ENCODE results near the gene SPTB. TPM values are rescaled to one million over a fixed set of nuclear protein-coding genes. Genes with fewer than 3 reads are reported as not detected.

Gene SPTB
- total RNA-seq, 1 donor from 2014 or later = 0.23 TPM

DNA sequence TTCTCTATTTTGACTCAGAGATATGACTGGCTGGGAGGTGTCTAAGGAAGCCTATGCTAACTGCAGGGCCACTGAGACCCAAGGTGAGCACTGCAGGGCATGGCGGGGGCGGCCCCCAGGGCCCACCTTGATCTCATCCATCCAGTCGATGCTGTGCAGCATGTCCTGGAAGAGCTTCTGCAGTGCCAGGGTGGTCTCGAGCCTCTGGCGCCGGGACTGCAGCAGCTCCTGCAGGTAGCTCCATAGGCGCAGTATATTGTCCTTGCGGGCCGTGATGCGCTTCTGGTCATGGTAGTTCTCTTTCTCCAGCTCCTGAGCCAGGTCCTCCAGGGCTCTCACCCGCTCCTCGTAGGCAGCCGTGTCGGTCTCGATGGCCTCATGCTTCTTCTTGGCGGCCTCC, 84.5 kb downstream of the SPTB start:
- DNase-seq (ENCODE audit: extremely low read depth, low read depth, low spot score) = no peak

DNA sequence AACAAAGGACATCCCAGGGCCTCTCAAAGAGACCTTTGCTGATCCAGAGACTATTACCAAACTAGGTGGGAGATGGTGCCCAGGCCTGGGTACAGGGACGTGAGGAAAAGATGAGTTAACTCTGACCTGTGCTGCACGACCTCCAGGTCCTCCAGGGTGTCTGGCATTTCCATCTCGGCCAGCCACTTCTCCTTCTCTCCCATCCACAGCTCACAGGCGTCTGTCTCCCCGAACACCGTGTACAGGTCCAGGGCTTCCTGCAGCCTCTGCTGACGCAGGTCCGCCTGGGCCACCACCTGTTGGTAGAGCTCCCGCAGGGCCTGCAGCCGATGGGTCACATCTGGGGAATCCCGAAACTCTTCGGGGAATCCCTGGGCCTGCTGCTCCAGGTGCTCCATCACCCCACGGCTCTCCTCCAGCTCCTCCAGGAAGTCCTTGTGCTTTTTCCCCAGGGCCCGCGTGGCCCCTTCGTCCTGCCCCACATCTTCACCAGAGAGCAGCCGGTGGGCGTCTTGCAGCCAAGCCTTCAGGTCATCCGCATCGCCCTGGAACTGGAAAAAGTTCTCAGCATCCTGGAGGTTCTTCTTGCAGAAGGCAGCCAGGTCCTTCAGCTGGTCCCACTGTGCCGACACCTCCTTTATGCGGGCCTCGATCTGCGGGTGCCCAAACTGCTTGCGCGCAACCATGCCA, 86.7 kb downstream of the SPTB start:
- no peak for DNase-seq (ENCODE audit: extremely low read depth, low read depth, low spot score)

DNA sequence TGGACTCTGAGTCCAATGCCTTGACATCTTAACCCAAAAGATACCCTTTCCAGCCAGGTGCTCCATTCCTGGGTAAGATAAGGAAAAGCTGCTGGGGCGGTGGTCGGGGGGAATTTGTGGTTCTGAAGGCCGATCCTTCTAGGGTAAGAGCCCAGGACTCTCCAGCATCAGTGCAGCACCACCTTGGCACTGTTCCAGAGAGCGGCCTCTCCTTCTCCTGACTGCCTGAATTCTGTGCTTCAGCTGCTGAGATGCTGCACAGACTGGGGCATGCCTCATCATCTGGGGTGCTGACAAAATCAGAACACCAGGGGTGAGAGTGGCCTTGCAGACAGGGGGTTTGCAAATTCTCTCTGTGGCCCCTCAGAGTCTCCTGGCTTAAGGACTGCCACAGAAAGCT, 87.5 kb downstream of the SPTB start:
- no peak for DNase-seq (ENCODE audit: extremely low read depth, low read depth, low spot score)

DNA sequence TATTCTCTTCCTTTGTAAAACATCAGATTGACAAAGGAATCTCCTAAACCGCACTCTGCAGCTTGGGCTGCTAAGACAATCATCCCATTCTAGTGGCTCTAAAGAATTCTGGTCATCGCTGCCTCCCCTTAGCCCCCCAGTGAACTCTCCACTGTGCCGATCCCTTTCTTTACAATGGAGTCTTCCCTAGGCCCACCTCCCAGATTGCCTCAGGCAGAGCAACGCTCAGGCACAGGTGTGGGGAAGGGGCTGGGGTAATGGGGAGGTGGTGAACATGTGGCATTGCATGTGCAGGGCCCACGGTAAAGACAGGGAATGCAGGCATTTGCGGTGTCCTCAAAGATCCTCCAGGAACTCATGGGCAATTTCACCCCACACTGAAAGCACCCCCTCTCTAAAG, 89.2 kb downstream of the SPTB start:
- DNase-seq (ENCODE audit: extremely low read depth, low read depth, low spot score) = no peak

DNA sequence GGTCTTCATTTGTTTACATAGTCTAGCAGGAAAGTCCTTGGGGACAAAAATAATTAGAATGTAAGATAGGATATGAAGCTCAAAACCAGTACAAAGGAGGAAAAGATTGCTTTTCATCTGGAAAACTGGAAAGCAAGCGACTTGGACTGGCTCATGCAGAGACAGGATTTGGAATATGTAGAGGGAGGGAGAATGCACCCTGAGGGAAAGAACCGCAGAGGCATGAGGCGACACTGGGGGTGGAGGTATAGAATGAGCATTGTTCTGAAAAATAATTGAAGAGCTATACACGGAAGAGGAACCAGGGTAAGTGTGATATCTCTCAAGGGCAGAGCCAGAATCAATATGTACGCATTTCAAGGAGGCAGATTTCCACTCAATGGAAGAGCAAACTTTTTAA, 90.0 kb downstream of the SPTB start:
- DNase-seq (ENCODE audit: extremely low read depth, low read depth, low spot score) = no peak

- no peak for DNase-seq (ENCODE audit: extremely low read depth, low read depth, low spot score)
Observed at GRCh38 chr14:64788706-64789105, 91.0 kb downstream of the SPTB start.

DNA sequence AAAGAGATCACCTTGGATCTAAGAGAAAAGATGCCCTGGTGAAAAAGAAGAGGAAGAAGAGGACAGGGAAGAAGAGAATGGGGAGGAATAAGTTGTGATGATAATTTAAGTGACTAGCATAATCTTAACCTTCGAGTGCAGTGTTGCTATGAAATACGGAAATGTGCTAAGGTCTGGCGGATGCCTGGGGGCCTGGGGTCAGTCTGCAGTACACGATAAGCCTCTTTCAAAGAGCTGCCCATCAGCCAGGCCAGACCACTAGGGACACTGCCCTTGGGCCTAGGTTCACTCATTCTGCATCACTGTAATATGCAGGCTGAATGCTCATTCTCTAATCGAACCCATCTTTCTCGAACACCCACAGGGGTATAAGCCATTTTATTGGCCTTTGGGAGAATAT, 92.1 kb downstream of the SPTB start:
- DNase-seq (ENCODE audit: extremely low read depth, low read depth, low spot score) = no peak

- no peak for DNase-seq (ENCODE audit: extremely low read depth, low read depth, low spot score)
Observed at GRCh38 chr14:64786296-64787149, 93.2 kb downstream of the SPTB start.

- DNase-seq (ENCODE audit: extremely low read depth, low read depth, low spot score) = no peak
Observed at GRCh38 chr14:64784006-64784405, 95.7 kb downstream of the SPTB start.

GRCh38 chr14:64782196-64782595, 97.5 kb downstream of the SPTB start:
- DNase-seq (ENCODE audit: extremely low read depth, low read depth, low spot score) = no peak

- no peak for DNase-seq (ENCODE audit: extremely low read depth, low read depth, low spot score)
Observed at GRCh38 chr14:64779472-64779871, 100.2 kb downstream of the SPTB start.

GRCh38 chr14:64778104-64778754, 101.5 kb downstream of the SPTB start:
- DNase-seq (ENCODE audit: extremely low read depth, low read depth, low spot score) = no peak

GRCh38 chr14:64777461-64777860, 102.2 kb downstream of the SPTB start:
- DNase-seq (ENCODE audit: extremely low read depth, low read depth, low spot score) = no peak

DNA sequence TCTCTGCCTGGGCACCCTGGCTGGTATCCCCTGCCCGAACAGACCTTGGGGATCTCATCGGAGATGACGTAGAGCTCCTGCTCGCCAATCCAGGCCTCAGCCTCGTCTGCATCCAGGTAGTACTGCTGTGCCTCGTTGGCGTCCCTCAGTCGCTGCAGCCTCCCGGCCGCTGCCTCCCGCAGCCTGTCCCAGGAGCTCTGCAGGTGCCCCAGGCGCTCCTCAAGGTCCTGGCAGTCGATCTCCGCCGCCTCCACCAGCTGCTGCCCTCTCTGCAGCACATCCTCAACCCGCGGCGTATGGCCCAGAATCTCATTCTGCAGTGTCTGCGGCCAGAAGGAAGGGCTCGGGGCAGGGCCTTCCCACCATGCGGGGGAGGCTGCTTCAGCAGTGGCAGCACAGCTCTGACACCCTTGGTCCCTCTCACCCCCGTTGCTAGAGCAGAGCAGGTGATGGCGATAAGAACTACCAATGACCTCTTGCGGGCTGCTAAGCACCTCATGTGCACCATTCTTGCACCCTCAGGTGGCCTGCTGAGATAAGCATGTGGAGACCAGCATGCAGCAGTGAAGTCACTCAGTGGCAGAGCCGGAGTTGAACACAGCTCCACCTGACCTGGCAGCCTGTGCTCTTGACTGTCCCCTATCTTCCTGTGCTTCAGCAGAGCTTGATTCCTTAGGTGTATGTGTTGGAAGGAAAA, 104.5 kb downstream of the SPTB start:
- no peak for DNase-seq (ENCODE audit: extremely low read depth, low read depth, low spot score)

- no peak for DNase-seq (ENCODE audit: extremely low read depth, low read depth, low spot score)
Observed at GRCh38 chr14:64774272-64774671, 105.4 kb downstream of the SPTB start.

DNA sequence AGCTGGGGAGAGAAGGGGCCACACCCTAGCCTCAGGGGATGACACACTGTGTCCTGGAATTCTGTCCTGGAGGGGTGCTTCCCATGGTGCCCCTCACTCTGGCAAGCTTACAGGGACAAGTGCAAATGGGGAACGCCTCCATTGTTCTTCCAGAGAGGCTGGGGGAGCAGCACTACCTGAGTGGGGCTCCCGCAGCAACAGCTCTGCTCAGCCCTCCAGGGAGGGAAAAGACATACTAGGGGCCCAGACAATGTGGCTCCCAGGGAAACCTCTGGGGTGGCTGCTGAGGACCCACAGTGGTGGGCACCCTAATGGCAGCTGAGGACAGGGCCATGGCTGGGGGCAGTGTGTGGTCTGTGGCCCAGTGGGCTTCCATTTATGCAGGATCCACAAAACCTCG, 106.1 kb downstream of the SPTB start:
- DNase-seq (ENCODE audit: extremely low read depth, low read depth, low spot score) = no peak

- DNase-seq (ENCODE audit: extremely low read depth, low read depth, low spot score) = no peak
Observed at GRCh38 chr14:64773046-64773445, 106.7 kb downstream of the SPTB start.

GRCh38 chr14:64772397-64772950, 107.2 kb downstream of the SPTB start:
- no peak for DNase-seq (ENCODE audit: extremely low read depth, low read depth, low spot score)

DNA sequence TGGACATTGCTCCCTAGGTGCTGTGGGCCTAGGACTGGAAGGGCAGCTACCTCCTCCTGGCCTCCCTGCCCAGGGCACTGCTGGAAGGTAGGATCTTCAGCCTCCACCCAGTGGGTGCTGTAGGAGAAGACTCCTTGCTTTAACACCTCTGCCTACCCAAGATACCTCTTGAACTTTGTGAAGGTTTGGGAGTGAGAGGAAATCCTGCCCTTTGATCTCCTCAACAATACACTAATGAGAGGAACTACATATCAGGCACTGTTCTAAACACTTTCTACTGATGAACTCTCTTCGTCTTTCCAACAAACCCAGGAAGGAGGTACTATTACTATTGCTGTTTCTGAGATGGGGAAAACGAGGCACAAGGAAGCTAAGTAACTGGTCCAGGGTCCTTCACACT, 108.5 kb downstream of the SPTB start:
- DNase-seq (ENCODE audit: extremely low read depth, low read depth, low spot score) = no peak

- no peak for DNase-seq (ENCODE audit: extremely low read depth, low read depth, low spot score)
Observed at GRCh38 chr14:64770751-64771150, 109.0 kb downstream of the SPTB start.

Data from glomerular endothelial cell (primary cell).